GM23338 (cell line): ENCODE data around the gene LPP. TPM values are rescaled to one million over a fixed set of nuclear protein-coding genes. Genes with fewer than 3 reads are reported as not detected.

ENCODE experiments used
- ATAC-seq: fragments of 200-7000 bp; cut with Tn5 transposase; 3 replicates; pipeline ENCODE4 v1.9.1; 2020
- DNase-seq: peaks from one replicate; pipeline ENCODE4 v3.0.0-alpha.2; 2015; ENCODE audit warnings: low spot score
- H2AFZ ChIP-seq: fragments of 200-600 bp; sonication (generic); 2 replicates; pipeline ENCODE4 v1.8.0; 2016; ENCODE audit warnings: antibody characterized with exemption, mild to moderate bottlenecking, moderate library complexity
- H3F3A ChIP-seq: fragments of 200-600 bp; sonication (generic); replicated peaks from 2 replicates; pipeline ENCODE4 v1.8.0; 2017; ENCODE audit warnings: antibody characterized with exemption, mixed run types, low read depth
- H3K27ac ChIP-seq: fragments of 200-600 bp; sonication (generic); 2 replicates; pipeline ENCODE4 v1.6.1; 2016; ENCODE audit warnings: low read depth
- H3K27me3 ChIP-seq: fragments of 200-600 bp; sonication (generic); 2 replicates; pipeline ENCODE4 v1.8.0; 2016; ENCODE audit warnings: mild to moderate bottlenecking, mixed run types, moderate library complexity; ENCODE audit not compliant: insufficient read depth
- H3K36me3 ChIP-seq: fragments of 200-600 bp; sonication (generic); 2 replicates; pipeline ENCODE4 v1.8.0; 2016; ENCODE audit warnings: mild to moderate bottlenecking; ENCODE audit not compliant: insufficient read depth
- H3K4me1 ChIP-seq: fragments of 200-600 bp; sonication (generic); 2 replicates; pipeline ENCODE4 v1.8.0; 2016; ENCODE audit warnings: mild to moderate bottlenecking, moderate library complexity; ENCODE audit not compliant: insufficient read depth
- H3K4me2 ChIP-seq: fragments of 200-600 bp; sonication (generic); 2 replicates; pipeline ENCODE4 v1.7.1; 2017; ENCODE audit warnings: mixed run types
- H3K4me3 ChIP-seq: fragments of 200-600 bp; sonication (generic); 2 replicates; pipeline ENCODE4 v1.6.1; 2016; ENCODE audit warnings: mixed run types
- H3K79me2 ChIP-seq: fragments of 200-600 bp; sonication (generic); replicated peaks from 2 replicates; pipeline ENCODE4 v1.8.0; 2017; ENCODE audit warnings: mild to moderate bottlenecking; ENCODE audit not compliant: insufficient read depth
- H3K9me2 ChIP-seq: fragments of 200-600 bp; sonication (generic); 2 replicates; pipeline ENCODE4 v1.8.0; 2017; ENCODE audit not compliant: insufficient read depth
- H4K20me1 ChIP-seq: fragments of 200-600 bp; sonication (generic); replicated peaks from 2 replicates; pipeline ENCODE4 v1.8.0; 2017; ENCODE audit warnings: mild to moderate bottlenecking; ENCODE audit not compliant: insufficient read depth
- H3K27ac Mint-ChIP-seq: 2 replicates; pipeline ENCODE4 v1.8.0; 2020; ENCODE audit warnings: inconsistent platforms, mild to moderate bottlenecking, moderate library complexity, mixed read lengths
- H3K27me3 Mint-ChIP-seq: 3 replicates; pipeline ENCODE4 v1.8.0; 2022; ENCODE audit warnings: low read depth, mild to moderate bottlenecking, moderate library complexity, mixed read lengths, inconsistent platforms; ENCODE audit not compliant: insufficient read depth, poor library complexity
- H3K36me3 Mint-ChIP-seq: 3 replicates; pipeline ENCODE4 v1.8.0; 2021; ENCODE audit warnings: low read depth, mild to moderate bottlenecking, inconsistent platforms, moderate library complexity, mixed read lengths
- H3K4me1 Mint-ChIP-seq: 3 replicates; pipeline ENCODE4 v1.8.0; 2020; ENCODE audit warnings: mild to moderate bottlenecking, inconsistent platforms, mixed read lengths
- H3K4me3 Mint-ChIP-seq: 3 replicates; pipeline ENCODE4 v1.8.0; 2021; ENCODE audit warnings: moderate library complexity, mild to moderate bottlenecking, inconsistent platforms, mixed read lengths
- H3K9me3 Mint-ChIP-seq: 3 replicates; pipeline ENCODE4 v1.8.0; 2020; ENCODE audit warnings: moderate library complexity, mild to moderate bottlenecking, inconsistent platforms, mixed read lengths
- CREB1 ChIP-seq: fragments of 250-450 bp; sonication (Bioruptor Pico); IDR thresholded peaks from 2 replicates; pipeline ENCODE4 v1.5.0; 2020; ENCODE audit warnings: low read depth, mild to moderate bottlenecking, moderate library complexity
- EZH2 ChIP-seq: fragments of 200-600 bp; sonication (generic); IDR thresholded peaks from one replicate; pipeline ENCODE4 v1.8.0; 2017; ENCODE audit warnings: antibody characterized with exemption, mild to moderate bottlenecking, low read depth; ENCODE audit not compliant: unreplicated experiment
- EZH2phosphoT487 ChIP-seq: fragments of 200-600 bp; sonication (generic); IDR thresholded peaks from one replicate; pipeline ENCODE4 v1.8.1; 2018; ENCODE audit warnings: antibody characterized with exemption; ENCODE audit not compliant: unreplicated experiment
- JUNB ChIP-seq: IDR thresholded peaks from one replicate; pipeline ENCODE4 v1.6.1; 2016; ENCODE audit warnings: antibody characterized with exemption; ENCODE audit not compliant: unreplicated experiment
- NANOG ChIP-seq: IDR thresholded peaks from 2 replicates; pipeline ENCODE4 v1.6.1; 2016; ENCODE audit warnings: antibody characterized with exemption, borderline replicate concordance
- POLR2AphosphoS5 ChIP-seq: IDR thresholded peaks from 2 replicates; pipeline ENCODE4 v1.6.1; 2016; ENCODE audit warnings: antibody characterized with exemption, low read depth
- STAT1 ChIP-seq: IDR thresholded peaks from one replicate; pipeline ENCODE4 v1.6.1; 2016; ENCODE audit warnings: antibody characterized with exemption; ENCODE audit not compliant: unreplicated experiment
- ZNF114 ChIP-seq: fragments of 250-450 bp; sonication (Bioruptor Pico); IDR thresholded peaks from 2 replicates; pipeline ENCODE4 v1.5.0; 2020; ENCODE audit warnings: mild to moderate bottlenecking, moderate library complexity
- ZNF331 ChIP-seq: fragments of 250-450 bp; sonication (Bioruptor Pico); IDR thresholded peaks from 2 replicates; pipeline ENCODE4 v1.5.0; 2020; ENCODE audit warnings: low read depth, mild to moderate bottlenecking, moderate library complexity
- polyA plus RNA-seq: library from polyadenylated mRNA; unstranded; fragments of >200 nt; fragmentation: Nextera tagmentation; extraction: Ambion mirVana; gene quantifications from 2 replicates; pipeline ENCODE4 v1.2.1, GENCODE V29; 2016
- total RNA-seq: library from RNA; depleted of rRNA; stranded (reverse); fragments of >200 nt; shearing (Covaris generic); gene quantifications from 2 replicates; pipeline ENCODE4 v1.2.3, GENCODE V29; 2014
- TF ChIP-seq, protein P1 (sequence below), 2 experiments: fragments of 200-600 bp in 1 of 2; sonication (generic) in 1 of 2; conservative IDR thresholded peaks; 2 replicates each; pipeline versions ENCODE4 v1.5.1 to v1.6.1; 2016 to 2017; ENCODE audit warnings: antibody characterized with exemption in 2 of 2, low read depth in 2 of 2, mild to moderate bottlenecking in 2 of 2, moderate library complexity in 1 of 2
- TF ChIP-seq, protein P2 (sequence below): fragments of 250-450 bp; sonication (Bioruptor Pico); IDR thresholded peaks from 2 replicates; pipeline ENCODE4 v1.5.0; 2020; ENCODE audit warnings: mild to moderate bottlenecking, moderate library complexity
- TF ChIP-seq, protein P3 (sequence below): IDR thresholded peaks from one replicate; pipeline ENCODE4 v1.6.1; 2018; ENCODE audit warnings: antibody characterized with exemption; ENCODE audit not compliant: unreplicated experiment
- TF ChIP-seq, protein P4 (sequence below): IDR thresholded peaks from 2 replicates; pipeline ENCODE4 v1.6.1; 2016; ENCODE audit warnings: antibody characterized with exemption

Gene LPP
- total and polyA plus RNA-seq, 2 experiments from 2014 or later: 23.0 to 35.2 TPM

DNA sequence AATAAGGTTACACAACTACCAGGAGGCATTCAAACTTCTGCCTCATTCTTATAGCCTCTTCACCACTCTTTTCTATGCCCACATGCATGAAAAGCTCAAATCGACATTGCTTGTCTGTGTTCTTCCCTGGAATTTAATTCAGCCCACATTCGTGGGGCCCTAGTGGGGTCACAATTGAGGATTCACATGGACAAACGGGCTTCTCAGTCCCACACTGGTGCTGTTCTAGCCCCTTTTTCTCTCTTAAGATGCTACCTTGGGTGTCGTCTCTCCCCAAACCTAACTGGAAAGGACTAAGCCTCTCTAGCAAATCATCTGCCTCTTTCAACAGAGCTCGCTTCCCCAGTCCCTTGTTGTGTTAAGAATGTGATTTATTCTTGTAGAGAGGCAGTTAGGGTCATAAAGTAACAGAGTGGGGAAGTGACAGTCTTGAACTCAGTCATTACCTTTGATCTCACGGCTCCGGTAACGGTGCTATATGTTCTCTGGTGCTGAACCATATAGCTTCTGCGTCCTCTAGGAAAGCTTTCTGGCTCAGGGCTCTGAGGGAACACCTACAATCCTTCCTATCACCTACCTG lies 4.9 kb downstream of the LPP start:
- Histone ChIP-seq H3K9me2 (no peaks in the 10 kb centered on the region), H3F3A (peaks cover 5% of the 10 kb centered on the region; the same call in 1 of the 2 replicates), H3K79me2 (peaks cover 94% of the 10 kb centered on the region), H3K27ac (no peak overlapping the region), H3K4me1 (peaks cover 24% of the 10 kb centered on the region), H3K4me2 (no peak overlapping the region), H3K4me3 (no peak overlapping the region), H2AFZ (no peak overlapping the region), H3K36me3 (no peaks in the 10 kb centered on the region), H4K20me1 (no peaks in the 10 kb centered on the region; the same call in 1 of the 2 replicates), H3K27me3 (no peaks in the 10 kb centered on the region)
- no peak overlapping the region for H3K4me3 Mint-ChIP-seq
- H3K27me3 Mint-ChIP-seq: peaks cover 8% of the 10 kb centered on the region
- no peaks in the 10 kb centered on the region for H3K36me3 Mint-ChIP-seq
- no peaks in the 10 kb centered on the region for H3K9me3 Mint-ChIP-seq
- no peak for ATAC-seq
- no peak overlapping the region for H3K27ac Mint-ChIP-seq
- DNase-seq: no peak
- H3K4me1 Mint-ChIP-seq: peaks cover 35% of the 10 kb centered on the region
- TF ChIP-seq, protein P1, sequence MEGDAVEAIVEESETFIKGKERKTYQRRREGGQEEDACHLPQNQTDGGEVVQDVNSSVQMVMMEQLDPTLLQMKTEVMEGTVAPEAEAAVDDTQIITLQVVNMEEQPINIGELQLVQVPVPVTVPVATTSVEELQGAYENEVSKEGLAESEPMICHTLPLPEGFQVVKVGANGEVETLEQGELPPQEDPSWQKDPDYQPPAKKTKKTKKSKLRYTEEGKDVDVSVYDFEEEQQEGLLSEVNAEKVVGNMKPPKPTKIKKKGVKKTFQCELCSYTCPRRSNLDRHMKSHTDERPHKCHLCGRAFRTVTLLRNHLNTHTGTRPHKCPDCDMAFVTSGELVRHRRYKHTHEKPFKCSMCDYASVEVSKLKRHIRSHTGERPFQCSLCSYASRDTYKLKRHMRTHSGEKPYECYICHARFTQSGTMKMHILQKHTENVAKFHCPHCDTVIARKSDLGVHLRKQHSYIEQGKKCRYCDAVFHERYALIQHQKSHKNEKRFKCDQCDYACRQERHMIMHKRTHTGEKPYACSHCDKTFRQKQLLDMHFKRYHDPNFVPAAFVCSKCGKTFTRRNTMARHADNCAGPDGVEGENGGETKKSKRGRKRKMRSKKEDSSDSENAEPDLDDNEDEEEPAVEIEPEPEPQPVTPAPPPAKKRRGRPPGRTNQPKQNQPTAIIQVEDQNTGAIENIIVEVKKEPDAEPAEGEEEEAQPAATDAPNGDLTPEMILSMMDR (conservative IDR thresholded peaks at IDR 0.05; ENCODE audit: low read depth in 2 of 2): no peak
- TF ChIP-seq JUNB (no peak), ZNF331 (CRISPR knock-in tag) (no peak), CREB1 (CRISPR knock-in tag) (no peak), STAT1 (no peak), EZH2 (no peak), POLR2AphosphoS5 (no peak), ZNF114 (CRISPR knock-in tag) (no peak), NANOG (no peak), EZH2phosphoT487 (no peak)
- TF ChIP-seq, protein P2, sequence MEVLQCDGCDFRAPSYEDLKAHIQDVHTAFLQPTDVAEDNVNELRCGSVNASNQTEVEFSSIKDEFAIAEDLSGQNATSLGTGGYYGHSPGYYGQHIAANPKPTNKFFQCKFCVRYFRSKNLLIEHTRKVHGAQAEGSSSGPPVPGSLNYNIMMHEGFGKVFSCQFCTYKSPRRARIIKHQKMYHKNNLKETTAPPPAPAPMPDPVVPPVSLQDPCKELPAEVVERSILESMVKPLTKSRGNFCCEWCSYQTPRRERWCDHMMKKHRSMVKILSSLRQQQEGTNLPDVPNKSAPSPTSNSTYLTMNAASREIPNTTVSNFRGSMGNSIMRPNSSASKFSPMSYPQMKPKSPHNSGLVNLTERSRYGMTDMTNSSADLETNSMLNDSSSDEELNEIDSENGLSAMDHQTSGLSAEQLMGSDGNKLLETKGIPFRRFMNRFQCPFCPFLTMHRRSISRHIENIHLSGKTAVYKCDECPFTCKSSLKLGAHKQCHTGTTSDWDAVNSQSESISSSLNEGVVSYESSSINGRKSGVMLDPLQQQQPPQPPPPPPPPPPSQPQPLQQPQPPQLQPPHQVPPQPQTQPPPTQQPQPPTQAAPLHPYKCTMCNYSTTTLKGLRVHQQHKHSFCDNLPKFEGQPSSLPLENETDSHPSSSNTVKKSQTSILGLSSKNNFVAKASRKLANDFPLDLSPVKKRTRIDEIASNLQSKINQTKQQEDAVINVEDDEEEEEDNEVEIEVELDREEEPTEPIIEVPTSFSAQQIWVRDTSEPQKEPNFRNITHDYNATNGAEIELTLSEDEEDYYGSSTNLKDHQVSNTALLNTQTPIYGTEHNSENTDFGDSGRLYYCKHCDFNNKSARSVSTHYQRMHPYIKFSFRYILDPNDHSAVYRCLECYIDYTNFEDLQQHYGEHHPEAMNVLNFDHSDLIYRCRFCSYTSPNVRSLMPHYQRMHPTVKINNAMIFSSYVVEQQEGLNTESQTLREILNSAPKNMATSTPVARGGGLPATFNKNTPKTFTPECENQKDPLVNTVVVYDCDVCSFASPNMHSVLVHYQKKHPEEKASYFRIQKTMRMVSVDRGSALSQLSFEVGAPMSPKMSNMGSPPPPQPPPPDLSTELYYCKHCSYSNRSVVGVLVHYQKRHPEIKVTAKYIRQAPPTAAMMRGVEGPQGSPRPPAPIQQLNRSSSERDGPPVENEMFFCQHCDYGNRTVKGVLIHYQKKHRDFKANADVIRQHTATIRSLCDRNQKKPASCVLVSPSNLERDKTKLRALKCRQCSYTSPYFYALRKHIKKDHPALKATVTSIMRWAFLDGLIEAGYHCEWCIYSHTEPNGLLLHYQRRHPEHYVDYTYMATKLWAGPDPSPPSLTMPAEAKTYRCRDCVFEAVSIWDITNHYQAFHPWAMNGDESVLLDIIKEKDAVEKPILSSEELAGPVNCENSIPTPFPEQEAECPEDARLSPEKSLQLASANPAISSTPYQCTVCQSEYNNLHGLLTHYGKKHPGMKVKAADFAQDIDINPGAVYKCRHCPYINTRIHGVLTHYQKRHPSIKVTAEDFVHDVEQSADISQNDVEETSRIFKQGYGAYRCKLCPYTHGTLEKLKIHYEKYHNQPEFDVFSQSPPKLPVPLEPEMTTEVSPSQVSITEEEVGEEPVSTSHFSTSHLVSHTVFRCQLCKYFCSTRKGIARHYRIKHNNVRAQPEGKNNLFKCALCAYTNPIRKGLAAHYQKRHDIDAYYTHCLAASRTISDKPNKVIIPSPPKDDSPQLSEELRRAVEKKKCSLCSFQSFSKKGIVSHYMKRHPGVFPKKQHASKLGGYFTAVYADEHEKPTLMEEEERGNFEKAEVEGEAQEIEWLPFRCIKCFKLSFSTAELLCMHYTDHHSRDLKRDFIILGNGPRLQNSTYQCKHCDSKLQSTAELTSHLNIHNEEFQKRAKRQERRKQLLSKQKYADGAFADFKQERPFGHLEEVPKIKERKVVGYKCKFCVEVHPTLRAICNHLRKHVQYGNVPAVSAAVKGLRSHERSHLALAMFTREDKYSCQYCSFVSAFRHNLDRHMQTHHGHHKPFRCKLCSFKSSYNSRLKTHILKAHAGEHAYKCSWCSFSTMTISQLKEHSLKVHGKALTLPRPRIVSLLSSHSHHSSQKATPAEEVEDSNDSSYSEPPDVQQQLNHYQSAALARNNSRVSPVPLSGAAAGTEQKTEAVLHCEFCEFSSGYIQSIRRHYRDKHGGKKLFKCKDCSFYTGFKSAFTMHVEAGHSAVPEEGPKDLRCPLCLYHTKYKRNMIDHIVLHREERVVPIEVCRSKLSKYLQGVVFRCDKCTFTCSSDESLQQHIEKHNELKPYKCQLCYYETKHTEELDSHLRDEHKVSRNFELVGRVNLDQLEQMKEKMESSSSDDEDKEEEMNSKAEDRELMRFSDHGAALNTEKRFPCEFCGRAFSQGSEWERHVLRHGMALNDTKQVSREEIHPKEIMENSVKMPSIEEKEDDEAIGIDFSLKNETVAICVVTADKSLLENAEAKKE: no peak
- TF ChIP-seq, protein P3, sequence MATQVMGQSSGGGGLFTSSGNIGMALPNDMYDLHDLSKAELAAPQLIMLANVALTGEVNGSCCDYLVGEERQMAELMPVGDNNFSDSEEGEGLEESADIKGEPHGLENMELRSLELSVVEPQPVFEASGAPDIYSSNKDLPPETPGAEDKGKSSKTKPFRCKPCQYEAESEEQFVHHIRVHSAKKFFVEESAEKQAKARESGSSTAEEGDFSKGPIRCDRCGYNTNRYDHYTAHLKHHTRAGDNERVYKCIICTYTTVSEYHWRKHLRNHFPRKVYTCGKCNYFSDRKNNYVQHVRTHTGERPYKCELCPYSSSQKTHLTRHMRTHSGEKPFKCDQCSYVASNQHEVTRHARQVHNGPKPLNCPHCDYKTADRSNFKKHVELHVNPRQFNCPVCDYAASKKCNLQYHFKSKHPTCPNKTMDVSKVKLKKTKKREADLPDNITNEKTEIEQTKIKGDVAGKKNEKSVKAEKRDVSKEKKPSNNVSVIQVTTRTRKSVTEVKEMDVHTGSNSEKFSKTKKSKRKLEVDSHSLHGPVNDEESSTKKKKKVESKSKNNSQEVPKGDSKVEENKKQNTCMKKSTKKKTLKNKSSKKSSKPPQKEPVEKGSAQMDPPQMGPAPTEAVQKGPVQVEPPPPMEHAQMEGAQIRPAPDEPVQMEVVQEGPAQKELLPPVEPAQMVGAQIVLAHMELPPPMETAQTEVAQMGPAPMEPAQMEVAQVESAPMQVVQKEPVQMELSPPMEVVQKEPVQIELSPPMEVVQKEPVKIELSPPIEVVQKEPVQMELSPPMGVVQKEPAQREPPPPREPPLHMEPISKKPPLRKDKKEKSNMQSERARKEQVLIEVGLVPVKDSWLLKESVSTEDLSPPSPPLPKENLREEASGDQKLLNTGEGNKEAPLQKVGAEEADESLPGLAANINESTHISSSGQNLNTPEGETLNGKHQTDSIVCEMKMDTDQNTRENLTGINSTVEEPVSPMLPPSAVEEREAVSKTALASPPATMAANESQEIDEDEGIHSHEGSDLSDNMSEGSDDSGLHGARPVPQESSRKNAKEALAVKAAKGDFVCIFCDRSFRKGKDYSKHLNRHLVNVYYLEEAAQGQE: no peak
- TF ChIP-seq, protein P4, sequence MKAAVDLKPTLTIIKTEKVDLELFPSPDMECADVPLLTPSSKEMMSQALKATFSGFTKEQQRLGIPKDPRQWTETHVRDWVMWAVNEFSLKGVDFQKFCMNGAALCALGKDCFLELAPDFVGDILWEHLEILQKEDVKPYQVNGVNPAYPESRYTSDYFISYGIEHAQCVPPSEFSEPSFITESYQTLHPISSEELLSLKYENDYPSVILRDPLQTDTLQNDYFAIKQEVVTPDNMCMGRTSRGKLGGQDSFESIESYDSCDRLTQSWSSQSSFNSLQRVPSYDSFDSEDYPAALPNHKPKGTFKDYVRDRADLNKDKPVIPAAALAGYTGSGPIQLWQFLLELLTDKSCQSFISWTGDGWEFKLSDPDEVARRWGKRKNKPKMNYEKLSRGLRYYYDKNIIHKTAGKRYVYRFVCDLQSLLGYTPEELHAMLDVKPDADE: no peak
